ENCODE data around the gene KRT14. TPM values are rescaled to one million over a fixed set of nuclear protein-coding genes. Genes with fewer than 3 reads are reported as not detected.
A peak's percentile ranks its signal among the peaks of the same experiment; 100 is the strongest.
"Not testable (repeated sequence)": the region's sequence is repeated elsewhere in the genome, so short reads cannot be mapped to it uniquely, and the experiment has no call there.

Gene KRT14
- total and polyA plus RNA-seq, 2 donors from 2014 or later: not detected

- Histone ChIP-seq H3K9ac (ENCODE audit: low read length in 3 of 3) (no peak overlapping the region), H3K27me3 (ENCODE audit: control insufficient read depth, insufficient read depth, low read length) (no peaks in the 10 kb centered on the region), H3K4me1 (ENCODE audit: control insufficient read depth in 2 of 3, insufficient read depth in 2 of 3, low read depth in 1 of 3, low read length in 3 of 3) (no peaks in the 10 kb centered on the region), H3K4me3 (ENCODE audit: low read length in 3 of 3) (no peak overlapping the region), H3K9me3 (ENCODE audit: control insufficient read depth in 2 of 3, insufficient read depth in 1 of 3, low read length in 3 of 3) (no peaks in the 10 kb centered on the region), H3K36me3 (ENCODE audit: control insufficient read depth in 2 of 3, insufficient read depth in 3 of 3, low read length in 3 of 3) (no peaks in the 10 kb centered on the region), H3K27ac (ENCODE audit: low read depth in 2 of 2, low read length in 2 of 2) (no peak overlapping the region)
- DNase-seq (peak; percentile 25 to 51 (median 42)), FAIRE-seq (no peak)
- TF ChIP-seq CTCF (IDR thresholded peaks at IDR 0.05; ENCODE audit: borderline replicate concordance, extremely low read depth, insufficient read depth): no peak
- intact Hi-C loops (cut with DNase I): no loop called here
Measured at GRCh38 chr17:41620583-41621434, 34.1 kb upstream of the KRT14 start.

GRCh38 chr17:41619927-41620582, 33.4 kb upstream of the KRT14 start:
- H3K4me1 ChIP-seq (ENCODE audit: control insufficient read depth in 2 of 3, insufficient read depth in 2 of 3, low read depth in 1 of 3, low read length in 3 of 3); H3K9ac ChIP-seq (ENCODE audit: low read length in 3 of 3); H3K36me3 ChIP-seq (ENCODE audit: control insufficient read depth in 2 of 3, insufficient read depth in 3 of 3, low read length in 3 of 3); FAIRE-seq; H3K27me3 ChIP-seq (ENCODE audit: control insufficient read depth, insufficient read depth, low read length); H3K4me3 ChIP-seq (ENCODE audit: low read length in 3 of 3); intact Hi-C loops (cut with DNase I); H3K9me3 ChIP-seq (ENCODE audit: control insufficient read depth in 2 of 3, insufficient read depth in 1 of 3, low read length in 3 of 3); H3K27ac ChIP-seq (ENCODE audit: low read depth in 2 of 2, low read length in 2 of 2): not testable (repeated sequence)
- peak in 1 of 5 donors; percentile 23 for DNase-seq

DNA sequence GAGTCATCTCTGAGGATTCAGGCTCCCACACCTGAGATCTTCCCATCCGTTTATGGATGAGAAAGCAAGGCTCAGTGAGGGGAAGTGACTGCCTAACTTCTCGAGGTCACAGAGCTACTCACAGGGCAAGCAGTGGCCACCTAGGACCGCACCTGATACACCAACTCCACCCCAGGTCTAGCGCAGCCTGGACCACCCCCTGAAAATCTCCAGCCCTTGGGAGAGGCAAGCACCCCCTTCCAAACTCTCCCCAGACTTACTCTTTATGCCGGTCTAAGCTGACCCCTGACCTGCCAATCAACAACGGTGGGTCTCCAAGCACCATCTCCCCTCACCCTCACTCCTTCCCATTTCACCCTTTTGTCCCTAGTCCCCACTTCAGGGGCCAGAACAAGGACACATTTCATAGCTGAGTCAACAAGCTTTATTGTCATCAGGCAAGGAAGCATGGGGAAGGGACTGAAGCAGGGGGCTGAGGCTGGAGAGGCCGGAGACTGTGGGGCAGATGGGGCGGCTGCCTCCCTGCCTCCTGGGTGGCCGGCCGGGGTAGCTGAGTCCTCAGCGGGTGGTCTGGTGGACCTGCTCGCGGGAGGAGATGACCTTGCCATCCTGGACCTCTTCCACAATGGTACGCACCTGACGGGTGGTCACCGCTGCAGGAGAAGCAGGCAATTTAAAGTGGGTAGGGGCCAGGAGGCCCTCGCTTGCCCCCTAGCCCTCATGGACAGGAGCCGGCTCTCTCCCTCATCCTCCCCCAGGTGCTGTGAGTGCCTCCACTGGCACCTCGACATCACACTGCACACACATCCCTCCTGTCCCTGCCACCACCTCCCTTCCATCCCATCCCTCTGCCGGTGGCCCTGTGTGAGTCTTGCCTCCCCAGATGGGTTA, 32.6 kb upstream of the KRT14 start:
- no peak for FAIRE-seq
- no peaks in the 10 kb centered on the region for H3K36me3 ChIP-seq (ENCODE audit: control insufficient read depth in 2 of 3, insufficient read depth in 3 of 3, low read length in 3 of 3)
- no peaks in the 10 kb centered on the region for H3K9me3 ChIP-seq (ENCODE audit: control insufficient read depth in 2 of 3, insufficient read depth in 1 of 3, low read length in 3 of 3)
- DNase-seq: peak in 1 of 5 donors; percentile 31
- no peak for TF ChIP-seq CTCF (IDR thresholded peaks at IDR 0.05; ENCODE audit: borderline replicate concordance, extremely low read depth, insufficient read depth)
- H3K4me3 ChIP-seq (ENCODE audit: low read length in 3 of 3): no peak overlapping the region
- H3K27me3 ChIP-seq (ENCODE audit: control insufficient read depth, insufficient read depth, low read length): no peaks in the 10 kb centered on the region
- no peak overlapping the region for H3K9ac ChIP-seq (ENCODE audit: low read length in 3 of 3)
- no peak overlapping the region for H3K27ac ChIP-seq (ENCODE audit: low read depth in 2 of 2, low read length in 2 of 2)
- H3K4me1 ChIP-seq (ENCODE audit: control insufficient read depth in 2 of 3, insufficient read depth in 2 of 3, low read depth in 1 of 3, low read length in 3 of 3): no peaks in the 10 kb centered on the region
- intact Hi-C loops (cut with DNase I): no loop called here
